ENCODE measurements around the gene KBTBD4. TPM values are rescaled to one million over a fixed set of nuclear protein-coding genes. Genes with fewer than 3 reads are reported as not detected.

Gene KBTBD4
- total RNA-seq, 1 experiment from 2014 or later = 15.9 TPM

- no peak overlapping the region for H2BK5ac ChIP-seq (ENCODE audit: insufficient read length, low read length)
- H3T11ph ChIP-seq (ENCODE audit: low read length) = no peak overlapping the region
- no peak overlapping the region for H3K14ac ChIP-seq (ENCODE audit: insufficient read depth, low read length)
- H3K18ac ChIP-seq (ENCODE audit: insufficient read length, low read depth, low read length) = no peak overlapping the region
- TF ChIP-seq CTCF (conservative IDR thresholded peaks at IDR 0.05) = no peak
- H3K27ac ChIP-seq (ENCODE audit: insufficient read length, low read depth, low read length) = no peak overlapping the region
- Mint-ChIP-seq H3K9me3 (no peaks in the 10 kb centered on the region), H3K27ac (peak overlapping the region in 2 of 3 experiments; percentile 24 to 79; a peak in 3 of 7 replicates), H3K4me1 (peaks cover 28 to 29% of the 10 kb centered on the region in 2 experiments), H3K36me3 (ENCODE audit: insufficient read depth in 1 of 3, low read depth in 3 of 3) (peaks cover 2 to 14% (median 11%) of the 10 kb centered on the region in 3 experiments; a peak in 6 of 7 replicates), H3K27me3 (ENCODE audit: low read depth) (no peaks in the 10 kb centered on the region), H3K4me3 (no peak overlapping the region)
- no peak for DNase-seq
- no peak overlapping the region for H3K4me2 ChIP-seq (ENCODE audit: insufficient read depth, insufficient read length, low read length)
- peaks cover 4% of the 10 kb centered on the region; the same call in 1 of the 2 replicates for H3K4me1 ChIP-seq (ENCODE audit: insufficient read depth, low read length)
- no peak overlapping the region for H3K23ac ChIP-seq (ENCODE audit: insufficient read length, low read depth, low read length)
- no peaks in the 10 kb centered on the region for H3K23me2 ChIP-seq (ENCODE audit: insufficient read length, low read depth, low read length, poor library complexity, severe bottlenecking)
- H2BK120ac ChIP-seq (ENCODE audit: low read depth, low read length, poor library complexity, severe bottlenecking) = no peak overlapping the region
- no peak overlapping the region for H3K56ac ChIP-seq (ENCODE audit: insufficient read length, low read depth, low read length)
- no peak overlapping the region for H4K91ac ChIP-seq (ENCODE audit: insufficient read length, low read depth, low read length)
- H2BK20ac ChIP-seq (ENCODE audit: low read depth, low read length, poor library complexity, severe bottlenecking) = no peak overlapping the region
- H3K9me3 ChIP-seq (ENCODE audit: control insufficient read depth, low read depth, low read length) = no peaks in the 10 kb centered on the region
- H3K9ac ChIP-seq (ENCODE audit: extremely low read depth, insufficient read length, low read length) = no peak overlapping the region
- H3K4ac ChIP-seq (ENCODE audit: low read depth, low read length) = no peak overlapping the region
- H4K20me1 ChIP-seq (ENCODE audit: control insufficient read depth, insufficient read depth, insufficient read length) = no peaks in the 10 kb centered on the region
- H3K79me2 ChIP-seq (ENCODE audit: insufficient read depth, low read length) = peaks cover 66% of the 10 kb centered on the region; the same call in 1 of the 2 replicates
- H2AK5ac ChIP-seq (ENCODE audit: insufficient read length, low read length) = no peak overlapping the region
- no peak overlapping the region for H4K8ac ChIP-seq (replicated peaks; ENCODE audit: insufficient read length, low read depth, low read length)
- H4K5ac ChIP-seq (ENCODE audit: insufficient read length, low read depth, low read length) = no peak overlapping the region
- H2BK12ac ChIP-seq (ENCODE audit: insufficient read length, low read depth, low read length) = no peak overlapping the region
- no peak overlapping the region for H2BK15ac ChIP-seq (ENCODE audit: low read depth, low read length)
- no peak overlapping the region for H2AFZ ChIP-seq (ENCODE audit: low read length)
- H3K79me1 ChIP-seq (ENCODE audit: insufficient read depth, low read depth, low read length, poor library complexity, severe bottlenecking) = peaks cover 3% of the 10 kb centered on the region
- H3K27me3 ChIP-seq (ENCODE audit: insufficient read depth, low read length) = no peaks in the 10 kb centered on the region
- no CpG with 5 or more reads among the region's 2 CpGs for WGBS (ENCODE audit: extremely low coverage, insufficient read length, low lambda C conversion rate)
Measured at GRCh38 chr11:47541070-47541469, 37.7 kb downstream of the KBTBD4 start.
